MCF 10A (cell line): ENCODE measurements around the gene RXRB. TPM values are rescaled to one million over a fixed set of nuclear protein-coding genes. Genes with fewer than 3 reads are reported as not detected.

ENCODE experiments used
- BruUV-seq: library from RNA; stranded (reverse); fragments of 400-500 nt; replicated peaks from 2 replicates; lab custom pipeline; 2021; lab: Mats Ljungman, UMichigan
- CTCF ChIA-PET: fragments of 300-600 bp; sonication (Branson Sonifier 250); formaldehyde crosslinking; extraction: SDS; loops from one replicate; lab custom pipeline; 2021; ENCODE audit warnings: antibody characterized with exemption, inconsistent platforms; lab: Yijun Ruan, JAX
- POLR2A ChIA-PET: fragments of 300-600, 350-650 bp; sonication (Branson Sonifier 250); formaldehyde crosslinking; extraction: SDS; loops from one replicate; lab custom pipeline; 2020; ENCODE audit warnings: antibody characterized with exemption, inconsistent platforms; lab: Yijun Ruan, JAX
- DNase-seq: peaks from one replicate; pipeline ENCODE4 v3.0.0-alpha.2; 2018; ENCODE audit not compliant: unreplicated experiment
- H3K27ac Mint-ChIP-seq: one replicate; pipeline ENCODE4 v1.8.0; 2022; ENCODE audit warnings: mild to moderate bottlenecking, low read depth, mixed read lengths; ENCODE audit not compliant: unreplicated experiment
- H3K27me3 Mint-ChIP-seq: one replicate; pipeline ENCODE4 v1.8.0; 2022; ENCODE audit warnings: mixed read lengths; ENCODE audit not compliant: insufficient read depth, unreplicated experiment
- H3K36me3 Mint-ChIP-seq: one replicate; pipeline ENCODE4 v1.8.0; 2022; ENCODE audit warnings: mild to moderate bottlenecking, moderate library complexity, mixed read lengths; ENCODE audit not compliant: insufficient read depth, unreplicated experiment
- H3K4me1 Mint-ChIP-seq: one replicate; pipeline ENCODE4 v1.8.0; 2022; ENCODE audit warnings: mixed read lengths; ENCODE audit not compliant: insufficient read depth, unreplicated experiment
- H3K4me3 Mint-ChIP-seq: one replicate; pipeline ENCODE4 v1.8.0; 2022; ENCODE audit warnings: mild to moderate bottlenecking, moderate library complexity, mixed read lengths; ENCODE audit not compliant: unreplicated experiment
- H3K9me3 Mint-ChIP-seq: one replicate; pipeline ENCODE4 v1.8.0; 2022; ENCODE audit warnings: mixed read lengths; ENCODE audit not compliant: unreplicated experiment
- CTCF ChIP-seq: fragments of 200-600 bp; IDR thresholded peaks from one replicate; pipeline ENCODE4 v1.8.0; 2022; ENCODE audit warnings: antibody characterized with exemption, mild to moderate bottlenecking; ENCODE audit not compliant: unreplicated experiment
- intact Hi-C: fragments of 100-400 bp; cut with micrococcal nuclease; formaldehyde crosslinking; loops from 2 replicates; pipeline ENCODE4 v1.14.1; 2022
- total RNA-seq: library from RNA; stranded (reverse); gene quantifications from 2 replicates; pipeline ENCODE4 v1.2.3, GENCODE V29; 2022

Gene RXRB
- total RNA-seq, 1 experiment from 2014 or later = 35.1 TPM

GRCh38 chr6:33192671-33193602 is 7.5 kb downstream of the RXRB start:
- Mint-ChIP-seq H3K4me1 (peaks cover 9% of the 10 kb centered on the region), H3K9me3 (no peaks in the 10 kb centered on the region), H3K27me3 (no peaks in the 10 kb centered on the region), H3K4me3 (no peak overlapping the region), H3K36me3 (peaks cover 36% of the 10 kb centered on the region), H3K27ac (no peak overlapping the region)
- TF ChIP-seq CTCF = no peak
- ChIA-PET CTCF (interaction anchor here (0.6 kb wide), 1 partner anchor 56 kb away, joined by 3 read pairs; no protein-coding TSS in a partner anchor), POLR2A (no interaction called here)
- intact Hi-C loops = no loop called here
- no peak for DNase-seq
- BruUV-seq = no TSS peak

GRCh38 chr6:33192105-33192646 is 8.3 kb downstream of the RXRB start, which contains the start of gene COL11A2:
Gene COL11A2, minus strand, starts transcription at chr6:33192467. Its CDS starts 227 bp downstream, at chr6:33192240.
- intact Hi-C loops = no loop called here
- CTCF ChIA-PET = no interaction called here
- H3K4me1 Mint-ChIP-seq = peaks cover under 1% of the 10 kb centered on the region
- no peak for TF ChIP-seq CTCF
- POLR2A ChIA-PET = interaction anchor here (0.7 kb wide), 1 partner anchor 28 kb away, joined by 3 read pairs; no protein-coding TSS in a partner anchor
- no peaks in the 10 kb centered on the region for H3K27me3 Mint-ChIP-seq
- H3K36me3 Mint-ChIP-seq = peaks cover 30% of the 10 kb centered on the region
- BruUV-seq = no TSS peak
- no peaks in the 10 kb centered on the region for H3K9me3 Mint-ChIP-seq
- H3K27ac Mint-ChIP-seq = no peak within 1 kb of the TSS
- no peak for DNase-seq
- no peak within 1 kb of the TSS for H3K4me3 Mint-ChIP-seq

GRCh38 chr6:33191383-33192104 is 8.9 kb downstream of the RXRB start:
- intact Hi-C loops = no loop called here
- ChIA-PET POLR2A (interaction anchor here (0.7 to 0.8 kb wide), 2 partner anchors 28 to 69 kb away, joined by 3 read pairs; no protein-coding TSS in a partner anchor), CTCF (no interaction called here)
- H3K36me3 Mint-ChIP-seq = peaks cover 26% of the 10 kb centered on the region
- no peaks in the 10 kb centered on the region for H3K4me1 Mint-ChIP-seq
- H3K4me3 Mint-ChIP-seq = no peak overlapping the region
- TF ChIP-seq CTCF = no peak
- no peaks in the 10 kb centered on the region for H3K27me3 Mint-ChIP-seq
- no peak for DNase-seq
- BruUV-seq = no TSS peak
- no peak overlapping the region for H3K27ac Mint-ChIP-seq
- no peaks in the 10 kb centered on the region for H3K9me3 Mint-ChIP-seq
